ENCODE measurements around the gene BTBD18.
"Not testable (repeated sequence)": the region's sequence is repeated elsewhere in the genome, so short reads cannot be mapped to it uniquely, and the experiment has no call there.

The BTBD18 gene

GRCh38 chr11:57728829-57729228, 22.8 kb downstream of the BTBD18 start:
- no peak for DNase-seq

GRCh38 chr11:57727185-57727584, 24.4 kb downstream of the BTBD18 start:
- DNase-seq, result no peak

- DNase-seq, result not testable (repeated sequence)
Measured at GRCh38 chr11:57716726-57717125, 34.9 kb downstream of the BTBD18 start.

GRCh38 chr11:57713835-57714234, 37.8 kb downstream of the BTBD18 start:
- DNase-seq, result no peak

- peak; percentile 95 to 98 for DNase-seq
Measured at GRCh38 chr11:57712256-57713150, 39.1 kb downstream of the BTBD18 start, which contains the start of gene TMX2. TSS of gene TMX2 (plus strand) at chr11:57712593. CDS start at chr11:57712619, 26 bp downstream.

- peak; percentile 88 to 90 for DNase-seq
Measured at GRCh38 chr11:57711414-57712255, 40.0 kb downstream of the BTBD18 start, which contains the start of gene MED19. TSS of gene MED19 (minus strand) at chr11:57712215. CDS start at chr11:57712179, 36 bp downstream.

- no peak for DNase-seq
Measured at GRCh38 chr11:57709802-57710367, 41.7 kb downstream of the BTBD18 start.

- not testable (repeated sequence) for DNase-seq
Measured at GRCh38 chr11:57705432-57705831, 46.2 kb downstream of the BTBD18 start.

GRCh38 chr11:57704932-57705331, 46.7 kb downstream of the BTBD18 start:
- no peak for DNase-seq

- DNase-seq, result no peak
Measured at GRCh38 chr11:57703341-57703740, 48.3 kb downstream of the BTBD18 start.

GRCh38 chr11:57700425-57700824, 51.2 kb downstream of the BTBD18 start:
- no peak for DNase-seq

- DNase-seq, result no peak
Measured at GRCh38 chr11:57699813-57700212, 51.8 kb downstream of the BTBD18 start.

- DNase-seq, result no peak
Measured at GRCh38 chr11:57698843-57699365, 52.7 kb downstream of the BTBD18 start.

All from CD4-positive, alpha-beta T cell treated with Interleukin-4 for 1 hour (primary cell).